Caco-2 (cell line): Measurements from ENCODE around the gene ITGB4. TPM values are rescaled to one million over a fixed set of nuclear protein-coding genes. Genes with fewer than 3 reads are reported as not detected.

Experiments used
- BruUV-seq: library from RNA; stranded (reverse); fragments of 400-500 nt; replicated peaks from 2 replicates; lab custom pipeline; 2021; lab: Mats Ljungman, UMichigan
- CTCF ChIA-PET: fragments of 300-600 bp; sonication (Branson Sonifier 250); formaldehyde crosslinking; loops from one replicate; lab custom pipeline; 2022; ENCODE audit warnings: antibody characterized with exemption; lab: Charles Lee
- POLR2A ChIA-PET: fragments of 300-600 bp; sonication (Branson Sonifier 250); formaldehyde crosslinking; loops from one replicate; lab custom pipeline; 2022; ENCODE audit warnings: antibody characterized with exemption; lab: Charles Lee
- DNase-seq, 2 experiments: peaks; one replicate each; pipeline versions ENCODE4 v3.0.0 to v3.0.0-alpha.2; 2020 to 2022
- H3K27me3 ChIP-seq: replicated peaks from 2 replicates; pipeline ENCODE4 v1.6.0; 2011; ENCODE audit warnings: low read length; ENCODE audit not compliant: control insufficient read depth, insufficient read depth
- H3K36me3 ChIP-seq: 2 replicates; pipeline ENCODE4 v1.5.1; 2011; ENCODE audit warnings: low read length; ENCODE audit not compliant: control insufficient read depth, insufficient read depth
- H3K4me1 ChIP-seq: fragments of 250-450 bp; sonication (Bioruptor Pico); 2 replicates; pipeline ENCODE4 v1.5.1; 2020; ENCODE audit warnings: mild to moderate bottlenecking
- H3K4me3 ChIP-seq: 2 replicates; pipeline ENCODE4 v1.5.1; 2011; ENCODE audit warnings: low read depth, mild to moderate bottlenecking, control low read depth, low read length
- H3K9me3 ChIP-seq: fragments of 250-450 bp; sonication (Bioruptor Pico); 2 replicates; pipeline ENCODE4 v1.5.1; 2020; ENCODE audit warnings: mild to moderate bottlenecking, moderate library complexity
- H3K27ac Mint-ChIP-seq: one replicate; pipeline ENCODE4 v1.8.0; 2022; ENCODE audit warnings: mixed read lengths; ENCODE audit not compliant: unreplicated experiment
- H3K27me3 Mint-ChIP-seq: one replicate; pipeline ENCODE4 v1.8.0; 2022; ENCODE audit warnings: mixed read lengths; ENCODE audit not compliant: insufficient read depth, unreplicated experiment
- H3K36me3 Mint-ChIP-seq: one replicate; pipeline ENCODE4 v1.8.0; 2022; ENCODE audit warnings: mild to moderate bottlenecking, mixed read lengths; ENCODE audit not compliant: insufficient read depth, unreplicated experiment
- H3K4me1 Mint-ChIP-seq: one replicate; pipeline ENCODE4 v1.8.0; 2022; ENCODE audit warnings: low read depth, mixed read lengths; ENCODE audit not compliant: unreplicated experiment
- H3K4me3 Mint-ChIP-seq: one replicate; pipeline ENCODE4 v1.8.0; 2022; ENCODE audit warnings: mild to moderate bottlenecking, moderate library complexity, mixed read lengths; ENCODE audit not compliant: unreplicated experiment
- H3K9me3 Mint-ChIP-seq: one replicate; pipeline ENCODE4 v1.8.0; 2022; ENCODE audit warnings: mixed read lengths; ENCODE audit not compliant: unreplicated experiment
- intact Hi-C: fragments of 100-400 bp; cut with micrococcal nuclease; formaldehyde crosslinking; loops from one replicate; pipeline ENCODE4 v1.10.0; 2022; ENCODE audit not compliant: unreplicated experiment
- total RNA-seq: library from RNA; stranded (reverse); gene quantifications from 2 replicates; pipeline ENCODE4 v1.2.3, GENCODE V29; 2022
- TF ChIP-seq, protein P1 (sequence below), 2 experiments: fragments of 200-600 bp in 1 of 2; IDR thresholded peaks; 1 replicate in 1 of 2; 2 replicates in 1 of 2; pipeline versions ENCODE4 v1.5.1 to v1.8.0; 2011 to 2022; ENCODE audit warnings: antibody characterized with exemption in 1 of 2, control low read depth in 1 of 2, inconsistent platforms in 1 of 2, low read depth in 1 of 2, low read length in 1 of 2, mild to moderate bottlenecking in 1 of 2, moderate library complexity in 1 of 2; ENCODE audit not compliant: insufficient read depth in 1 of 2, severe bottlenecking in 1 of 2, unreplicated experiment in 1 of 2

The ITGB4 gene
- total RNA-seq, 1 experiment from 2014 or later: 50.8 TPM

GRCh38 chr17:75738218-75738802 is 17.1 kb downstream of the ITGB4 start:
- Mint-ChIP-seq H3K9me3 (no peaks in the 10 kb centered on the region), H3K27me3 (no peaks in the 10 kb centered on the region), H3K4me1 (no peaks in the 10 kb centered on the region), H3K4me3 (no peak overlapping the region), H3K27ac (no peak overlapping the region), H3K36me3 (peaks cover 12% of the 10 kb centered on the region)
- TF ChIP-seq, protein P1, sequence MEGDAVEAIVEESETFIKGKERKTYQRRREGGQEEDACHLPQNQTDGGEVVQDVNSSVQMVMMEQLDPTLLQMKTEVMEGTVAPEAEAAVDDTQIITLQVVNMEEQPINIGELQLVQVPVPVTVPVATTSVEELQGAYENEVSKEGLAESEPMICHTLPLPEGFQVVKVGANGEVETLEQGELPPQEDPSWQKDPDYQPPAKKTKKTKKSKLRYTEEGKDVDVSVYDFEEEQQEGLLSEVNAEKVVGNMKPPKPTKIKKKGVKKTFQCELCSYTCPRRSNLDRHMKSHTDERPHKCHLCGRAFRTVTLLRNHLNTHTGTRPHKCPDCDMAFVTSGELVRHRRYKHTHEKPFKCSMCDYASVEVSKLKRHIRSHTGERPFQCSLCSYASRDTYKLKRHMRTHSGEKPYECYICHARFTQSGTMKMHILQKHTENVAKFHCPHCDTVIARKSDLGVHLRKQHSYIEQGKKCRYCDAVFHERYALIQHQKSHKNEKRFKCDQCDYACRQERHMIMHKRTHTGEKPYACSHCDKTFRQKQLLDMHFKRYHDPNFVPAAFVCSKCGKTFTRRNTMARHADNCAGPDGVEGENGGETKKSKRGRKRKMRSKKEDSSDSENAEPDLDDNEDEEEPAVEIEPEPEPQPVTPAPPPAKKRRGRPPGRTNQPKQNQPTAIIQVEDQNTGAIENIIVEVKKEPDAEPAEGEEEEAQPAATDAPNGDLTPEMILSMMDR (IDR thresholded peaks at IDR 0.05; ENCODE audit: insufficient read depth in 1 of 2, low read depth in 1 of 2, low read length in 1 of 2, severe bottlenecking in 1 of 2, unreplicated experiment in 1 of 2): no peak
- Histone ChIP-seq H3K36me3 (no peaks in the 10 kb centered on the region), H3K4me1 (no peaks in the 10 kb centered on the region), H3K4me3 (no peak overlapping the region), H3K9me3 (no peaks in the 10 kb centered on the region), H3K27me3 (no peaks in the 10 kb centered on the region)
- ChIA-PET POLR2A (interaction anchor here (0.7 kb wide), 1 partner anchor 42 kb away, joined by 5 read pairs; no protein-coding TSS in a partner anchor), CTCF (interaction anchor here (0.7 to 1.7 kb wide), 5 partner anchors 10 to 158 kb away, joined by 4 to 9 read pairs (median 4); partner anchors contain the start of genes ITGB4 and SMIM5)
- no peak for DNase-seq
- intact Hi-C loops: no loop called here
- no TSS peak for BruUV-seq

DNA sequence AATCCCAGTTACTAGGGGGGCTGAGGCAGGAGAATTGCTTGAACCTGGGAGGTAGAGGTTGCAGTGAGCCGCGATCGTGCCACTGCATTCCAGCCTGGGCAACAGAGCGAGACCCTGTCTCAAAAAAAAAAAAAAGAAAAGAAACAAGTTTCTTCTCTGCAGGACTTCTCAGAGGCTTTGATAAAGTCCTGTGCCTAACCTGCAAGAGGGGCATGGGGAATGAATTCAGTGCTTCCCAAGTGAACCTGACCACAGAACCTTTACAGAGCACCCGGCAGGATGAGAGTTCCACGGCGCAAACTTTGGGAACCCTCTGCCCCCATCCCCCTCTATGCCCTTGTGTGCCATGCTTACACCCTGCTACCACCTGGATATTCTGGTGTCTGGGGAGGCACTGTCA is 17.9 kb downstream of the ITGB4 start:
- intact Hi-C loops: no loop called here
- no peak overlapping the region for H3K27ac Mint-ChIP-seq
- POLR2A ChIA-PET: no interaction called here
- H3K4me1 ChIP-seq: no peaks in the 10 kb centered on the region
- BruUV-seq: no TSS peak
- no peaks in the 10 kb centered on the region for H3K27me3 ChIP-seq
- no peak overlapping the region for H3K4me3 ChIP-seq
- no peak for DNase-seq
- no peaks in the 10 kb centered on the region for H3K9me3 Mint-ChIP-seq
- no peaks in the 10 kb centered on the region for H3K4me1 Mint-ChIP-seq
- no peaks in the 10 kb centered on the region for H3K36me3 ChIP-seq
- TF ChIP-seq, protein P1 (IDR thresholded peaks at IDR 0.05; ENCODE audit: insufficient read depth in 1 of 2, low read depth in 1 of 2, low read length in 1 of 2, severe bottlenecking in 1 of 2, unreplicated experiment in 1 of 2): no peak
- H3K36me3 Mint-ChIP-seq: peaks cover 12% of the 10 kb centered on the region
- H3K4me3 Mint-ChIP-seq: no peak overlapping the region
- H3K9me3 ChIP-seq: no peaks in the 10 kb centered on the region
- CTCF ChIA-PET: interaction anchor here (1.7 kb wide), 1 partner anchor 106 kb away, joined by 9 read pairs; the partner anchor contains the start of gene SMIM5
- no peaks in the 10 kb centered on the region for H3K27me3 Mint-ChIP-seq

- CTCF ChIA-PET: interaction anchor here (0.5 kb wide), 1 partner anchor 106 kb away, joined by 3 read pairs; no protein-coding TSS in a partner anchor
- H3K4me1 ChIP-seq: no peaks in the 10 kb centered on the region
- Mint-ChIP-seq H3K4me3 (no peak overlapping the region), H3K27ac (no peak overlapping the region), H3K4me1 (no peaks in the 10 kb centered on the region), H3K36me3 (peaks cover 12% of the 10 kb centered on the region), H3K27me3 (no peaks in the 10 kb centered on the region), H3K9me3 (no peaks in the 10 kb centered on the region)
- POLR2A ChIA-PET: no interaction called here
- no peaks in the 10 kb centered on the region for H3K27me3 ChIP-seq
- no peak overlapping the region for H3K4me3 ChIP-seq
- no peaks in the 10 kb centered on the region for H3K36me3 ChIP-seq
- intact Hi-C loops: no loop called here
- BruUV-seq: no TSS peak
- TF ChIP-seq, protein P1 (IDR thresholded peaks at IDR 0.05; ENCODE audit: insufficient read depth in 1 of 2, low read depth in 1 of 2, low read length in 1 of 2, severe bottlenecking in 1 of 2, unreplicated experiment in 1 of 2): no peak
- no peaks in the 10 kb centered on the region for H3K9me3 ChIP-seq
- no peak for DNase-seq
Observed at GRCh38 chr17:75739801-75740200, 18.5 kb downstream of the ITGB4 start.
